ENCODE data around the gene RAB22A.

The RAB22A gene

GRCh38 chr20:58325912-58326311 lies 16.4 kb downstream of the RAB22A start:
- H3K4me3 ChIP-seq (ENCODE audit: control insufficient read depth, low read depth, low read length): no peak overlapping the region
- TF ChIP-seq, protein P1, sequence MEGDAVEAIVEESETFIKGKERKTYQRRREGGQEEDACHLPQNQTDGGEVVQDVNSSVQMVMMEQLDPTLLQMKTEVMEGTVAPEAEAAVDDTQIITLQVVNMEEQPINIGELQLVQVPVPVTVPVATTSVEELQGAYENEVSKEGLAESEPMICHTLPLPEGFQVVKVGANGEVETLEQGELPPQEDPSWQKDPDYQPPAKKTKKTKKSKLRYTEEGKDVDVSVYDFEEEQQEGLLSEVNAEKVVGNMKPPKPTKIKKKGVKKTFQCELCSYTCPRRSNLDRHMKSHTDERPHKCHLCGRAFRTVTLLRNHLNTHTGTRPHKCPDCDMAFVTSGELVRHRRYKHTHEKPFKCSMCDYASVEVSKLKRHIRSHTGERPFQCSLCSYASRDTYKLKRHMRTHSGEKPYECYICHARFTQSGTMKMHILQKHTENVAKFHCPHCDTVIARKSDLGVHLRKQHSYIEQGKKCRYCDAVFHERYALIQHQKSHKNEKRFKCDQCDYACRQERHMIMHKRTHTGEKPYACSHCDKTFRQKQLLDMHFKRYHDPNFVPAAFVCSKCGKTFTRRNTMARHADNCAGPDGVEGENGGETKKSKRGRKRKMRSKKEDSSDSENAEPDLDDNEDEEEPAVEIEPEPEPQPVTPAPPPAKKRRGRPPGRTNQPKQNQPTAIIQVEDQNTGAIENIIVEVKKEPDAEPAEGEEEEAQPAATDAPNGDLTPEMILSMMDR (IDR thresholded peaks at IDR 0.05; ENCODE audit: control insufficient read depth, insufficient read depth, low read depth, low read length, missing control alignments): no peak
- no peak for DNase-seq (ENCODE audit: low read depth)

DNA sequence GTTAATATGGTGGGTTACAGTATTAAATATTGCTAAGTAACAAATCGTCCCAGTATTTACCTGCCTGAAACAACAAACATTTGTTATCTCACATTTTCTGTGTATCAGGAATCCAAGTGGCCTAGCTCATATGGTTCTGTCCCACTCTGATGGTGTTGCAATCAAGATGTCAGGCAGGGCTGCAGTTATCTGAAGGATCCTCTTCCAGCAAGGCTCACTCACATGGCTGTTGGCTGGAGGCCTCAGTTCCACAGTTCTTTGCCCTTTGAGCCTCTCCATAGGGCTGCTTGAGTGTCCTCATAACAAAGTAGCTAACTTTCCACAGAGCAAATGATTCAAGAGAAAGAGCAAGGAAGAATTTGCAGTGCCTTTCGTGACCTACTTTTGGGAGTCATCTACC lies 17.7 kb downstream of the RAB22A start:
- TF ChIP-seq, protein P1 (IDR thresholded peaks at IDR 0.05; ENCODE audit: control insufficient read depth, insufficient read depth, low read depth, low read length, missing control alignments): no peak
- H3K4me3 ChIP-seq (ENCODE audit: control insufficient read depth, low read depth, low read length): no peak overlapping the region
- DNase-seq (ENCODE audit: low read depth): no peak

DNA sequence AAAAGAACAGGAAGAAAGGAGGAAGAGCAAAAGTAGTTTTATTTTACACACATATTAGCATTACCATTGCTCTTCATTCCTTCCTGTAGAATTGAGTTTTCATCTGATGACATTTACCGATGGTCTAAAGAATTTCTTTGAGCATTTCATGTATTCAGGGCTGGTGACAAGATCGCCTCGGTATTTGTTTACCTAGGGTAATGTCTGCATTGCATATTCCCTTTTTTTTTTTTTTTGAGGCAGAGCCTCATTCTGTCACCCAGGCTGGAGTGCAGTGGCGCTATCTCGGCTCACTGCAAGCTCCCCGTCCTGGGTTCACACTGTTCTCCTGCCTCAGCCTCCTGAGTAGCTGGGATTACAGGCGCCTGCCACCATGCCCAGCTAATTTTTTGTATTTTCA lies 19.3 kb downstream of the RAB22A start:
- DNase-seq (ENCODE audit: low read depth): no peak
- TF ChIP-seq, protein P1 (IDR thresholded peaks at IDR 0.05; ENCODE audit: control insufficient read depth, insufficient read depth, low read depth, low read length, missing control alignments): no peak
- H3K4me3 ChIP-seq (ENCODE audit: control insufficient read depth, low read depth, low read length): no peak overlapping the region

GRCh38 chr20:58329711-58330110 lies 20.2 kb downstream of the RAB22A start:
- no peak overlapping the region for H3K4me3 ChIP-seq (ENCODE audit: control insufficient read depth, low read depth, low read length)
- DNase-seq (ENCODE audit: low read depth): no peak
- TF ChIP-seq, protein P1 (IDR thresholded peaks at IDR 0.05; ENCODE audit: control insufficient read depth, insufficient read depth, low read depth, low read length, missing control alignments): no peak

DNA sequence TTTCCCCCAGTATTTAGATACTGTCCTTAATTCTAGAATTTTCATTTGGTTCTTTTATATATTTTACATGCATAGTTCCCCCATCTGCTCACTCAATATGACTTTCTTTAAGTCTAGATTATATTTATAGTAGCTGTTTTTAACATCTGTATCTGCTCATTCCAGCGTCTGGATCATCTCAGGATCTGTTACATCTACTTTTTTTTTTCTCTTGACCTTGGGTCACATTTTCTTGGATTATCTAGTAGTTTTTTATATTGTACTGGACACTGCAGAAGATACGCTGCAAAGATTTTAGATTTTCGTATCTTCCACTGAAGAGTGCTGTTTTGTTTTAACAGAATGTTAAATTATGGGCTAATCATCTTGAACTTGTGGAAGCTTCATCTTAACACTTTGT lies 20.7 kb downstream of the RAB22A start:
- TF ChIP-seq, protein P1 (IDR thresholded peaks at IDR 0.05; ENCODE audit: control insufficient read depth, insufficient read depth, low read depth, low read length, missing control alignments): no peak

DNA sequence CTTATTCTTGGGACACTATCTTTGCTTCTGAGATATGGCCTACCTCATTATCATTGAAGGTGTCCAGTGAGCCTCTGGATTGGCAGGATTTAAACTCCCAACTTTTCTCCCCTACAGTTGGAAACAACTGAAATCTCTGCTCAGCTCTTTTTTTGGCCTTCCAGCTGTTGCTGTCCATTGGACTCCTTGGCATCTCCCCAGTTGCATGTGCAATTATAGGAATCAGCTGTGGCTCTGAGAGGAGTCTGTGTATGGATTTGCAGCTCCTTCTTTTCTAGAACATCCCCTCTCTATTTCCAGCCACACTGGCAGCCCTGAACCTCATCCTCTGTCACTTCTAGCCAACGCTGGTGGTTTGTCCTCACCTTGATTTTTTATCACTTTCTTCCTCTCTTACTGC lies 21.2 kb downstream of the RAB22A start:
- TF ChIP-seq, protein P1 (IDR thresholded peaks at IDR 0.05; ENCODE audit: control insufficient read depth, insufficient read depth, low read depth, low read length, missing control alignments): no peak
- no peak overlapping the region for H3K4me3 ChIP-seq (ENCODE audit: control insufficient read depth, low read depth, low read length)
- DNase-seq (ENCODE audit: low read depth): no peak

More for the DNA sequence above, 20.7 kb downstream of the RAB22A start:
- DNase-seq (ENCODE audit: low read depth): no peak
- no peak overlapping the region for H3K4me3 ChIP-seq (ENCODE audit: control insufficient read depth, low read depth, low read length)

All from AG09309 (cell line).